Left kidney (tissue), 2 donors: ENCODE results near the gene XIAP. TPM values are rescaled to one million over a fixed set of nuclear protein-coding genes. Genes with fewer than 3 reads are reported as not detected.
A peak's percentile ranks its signal among the peaks of the same experiment; 100 is the strongest.

Source experiments
- DNase-seq: peaks from one replicate; pipeline ENCODE4 v3.0.0-alpha.2; 2013
- polyA plus RNA-seq: library from polyadenylated mRNA; unstranded; fragments of 120-200 nt; gene quantifications from one replicate; pipeline ENCODE4 v1.2.1, GENCODE V29; 2013; ENCODE audit not compliant: insufficient read length

Gene XIAP
- polyA plus RNA-seq, 1 donor = 41.7 TPM

DNA sequence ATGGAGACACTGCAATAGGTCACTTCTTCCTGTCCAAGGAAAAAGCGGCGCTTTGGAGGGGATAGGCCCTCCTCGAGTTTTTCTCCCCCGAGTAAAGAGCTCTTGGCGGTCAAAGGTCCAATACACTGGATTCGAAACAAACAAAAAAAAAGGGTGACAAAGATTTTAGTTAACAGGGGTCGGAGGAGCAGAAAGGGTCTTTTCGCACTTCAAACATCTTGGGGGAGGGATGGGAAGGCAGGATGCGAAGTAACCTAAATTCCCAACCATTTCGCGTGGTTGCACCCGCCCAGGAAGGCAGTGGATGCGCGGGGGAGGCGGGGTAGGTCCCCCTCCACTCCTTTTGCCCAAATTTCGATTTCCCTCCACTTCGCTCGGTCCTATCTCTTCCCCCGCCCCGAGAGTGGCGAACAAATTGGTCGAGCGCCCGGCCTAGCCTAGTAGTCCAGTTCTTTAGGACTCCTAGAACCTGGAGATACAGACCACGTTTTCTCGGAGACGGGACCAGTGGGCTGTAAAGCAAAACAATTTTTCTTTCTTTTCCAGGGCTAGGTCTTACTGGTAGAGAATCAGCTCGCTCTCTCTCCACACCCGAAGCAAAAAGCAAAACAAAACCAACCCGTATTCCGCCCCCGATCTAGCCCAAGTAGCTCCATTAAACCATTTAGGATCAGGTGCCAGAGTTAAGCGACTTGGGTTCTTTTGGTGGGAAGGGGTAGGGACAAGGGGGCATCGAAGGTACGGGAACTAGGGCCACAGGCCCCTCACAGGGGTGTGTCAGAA, 99.6 kb downstream of the XIAP start:
- DNase-seq = no peak

DNA sequence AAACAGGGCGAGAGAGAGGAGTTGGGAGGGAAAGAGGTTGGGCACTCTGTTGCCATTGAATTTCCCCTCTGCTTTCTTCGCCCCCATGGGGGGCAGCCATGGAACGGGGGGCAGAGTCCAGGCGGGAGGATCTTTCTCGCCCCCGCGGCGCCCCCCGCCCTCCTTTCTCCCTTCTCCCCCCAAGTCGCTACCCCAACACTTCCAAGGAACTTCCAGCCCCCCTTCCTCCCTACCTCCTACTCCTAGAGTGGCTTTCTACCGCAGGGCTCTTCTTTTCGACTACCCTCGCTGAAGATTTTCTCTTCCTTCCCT, 101.1 kb downstream of the XIAP start:
- no peak for DNase-seq

GRCh38 chrX:123961268-123962005, 101.6 kb downstream of the XIAP start, which contains the start of gene STAG2:
Gene STAG2, plus strand, starts transcription at chrX:123961706. Its CDS starts 60,922 bp downstream, at chrX:124022628.
- DNase-seq = peak; percentile 79

- no peak for DNase-seq
Measured at GRCh38 chrX:123962006-123962467, 102.2 kb downstream of the XIAP start.

- peak; percentile 85 for DNase-seq
Measured at GRCh38 chrX:123962794-123963373, 103.0 kb downstream of the XIAP start.

Other genes with a start within 250 kb of the XIAP start
- 164 TPM for gene THOC2, start 127.0 kb upstream of the XIAP start, polyA plus RNA-seq
- 138 TPM for gene STAG2, start 101.7 kb downstream of the XIAP start, polyA plus RNA-seq